GM18870 (cell line): ENCODE data around the gene RERGL.
"Not testable (repeated sequence)": the region's sequence is repeated elsewhere in the genome, so short reads cannot be mapped to it uniquely, and the experiment has no call there.

Experiments used
- ATAC-seq: cut with Tn5 transposase; IDR thresholded peaks from one replicate; pipeline ENCODE4 v1.9.1; 2021; ENCODE audit warnings: moderate library complexity; ENCODE audit not compliant: unreplicated experiment

RERGL gene

GRCh38 chr12:18090093-18090492 is at the start of gene RERGL:
RERGL (minus strand) TSS chr12:18090193; CDS start chr12:18090140, 53 bp downstream.
- no peak for ATAC-seq

GRCh38 chr12:18139254-18139653 is 49.3 kb upstream of the RERGL start:
- ATAC-seq, result no peak

GRCh38 chr12:18135509-18135908 is 45.5 kb upstream of the RERGL start:
- no peak for ATAC-seq

- no peak for ATAC-seq
Observed at GRCh38 chr12:18135086-18135485, 45.1 kb upstream of the RERGL start.

- peak; percentile 76 for ATAC-seq
Observed at GRCh38 chr12:18130851-18131250, 40.9 kb upstream of the RERGL start.

GRCh38 chr12:18123707-18124106 is 33.7 kb upstream of the RERGL start:
- no peak for ATAC-seq

- ATAC-seq, result no peak
Observed at GRCh38 chr12:18120899-18121298, 30.9 kb upstream of the RERGL start.

- no peak for ATAC-seq
Observed at GRCh38 chr12:18108611-18109010, 18.6 kb upstream of the RERGL start.

GRCh38 chr12:18103624-18104023 is 13.6 kb upstream of the RERGL start:
- no peak for ATAC-seq

GRCh38 chr12:18101043-18101442 is 11.1 kb upstream of the RERGL start:
- ATAC-seq, result no peak

GRCh38 chr12:18084080-18084479 is 5.9 kb downstream of the RERGL start:
- ATAC-seq, result no peak

GRCh38 chr12:18079541-18080246 is 10.3 kb downstream of the RERGL start:
- ATAC-seq, result no peak

- ATAC-seq, result no peak
Observed at GRCh38 chr12:18074001-18074400, 16.0 kb downstream of the RERGL start.

- ATAC-seq, result no peak
Observed at GRCh38 chr12:18072723-18073122, 17.3 kb downstream of the RERGL start.

GRCh38 chr12:18071336-18071735 is 18.7 kb downstream of the RERGL start:
- no peak for ATAC-seq

GRCh38 chr12:18068355-18068754 is 21.6 kb downstream of the RERGL start:
- no peak for ATAC-seq

- ATAC-seq, result no peak
Observed at GRCh38 chr12:18066666-18067065, 23.3 kb downstream of the RERGL start.

GRCh38 chr12:18062867-18063266 is 27.1 kb downstream of the RERGL start:
- not testable (repeated sequence) for ATAC-seq

- no peak for ATAC-seq
Observed at GRCh38 chr12:18057051-18057450, 32.9 kb downstream of the RERGL start.

- ATAC-seq, result no peak
Observed at GRCh38 chr12:18054925-18055619, 34.9 kb downstream of the RERGL start.

GRCh38 chr12:18045446-18045992 is 44.5 kb downstream of the RERGL start:
- no peak for ATAC-seq

- ATAC-seq, result not testable (repeated sequence)
Observed at GRCh38 chr12:18040060-18040742, 49.8 kb downstream of the RERGL start.
